Mucosa of rectum (tissue), 2 donors: ENCODE measurements around the gene LCN10.
"Not testable (repeated sequence)": the region's sequence is repeated elsewhere in the genome, so short reads cannot be mapped to it uniquely, and the experiment has no call there.

ENCODE experiments used
- H3K27ac ChIP-seq, 2 donors: one replicate each; pipeline ENCODE4 v1.7.0; 2013; ENCODE audit warnings: inconsistent platforms in 2 of 2, low read depth in 2 of 2, low read length in 2 of 2
- H3K27me3 ChIP-seq, 2 donors: one replicate each; pipeline ENCODE4 v1.7.0; 2013; ENCODE audit warnings: low read length in 2 of 2; ENCODE audit not compliant: control insufficient read depth in 2 of 2, insufficient read depth in 2 of 2
- H3K36me3 ChIP-seq, 2 donors: one replicate each; pipeline ENCODE4 v1.7.0; 2013; ENCODE audit warnings: low read length in 2 of 2; ENCODE audit not compliant: control insufficient read depth in 2 of 2, insufficient read depth in 2 of 2
- H3K4me1 ChIP-seq, 2 donors: one replicate each; pipeline ENCODE4 v1.7.0; 2013; ENCODE audit warnings: low read length in 2 of 2, mild to moderate bottlenecking in 1 of 2; ENCODE audit not compliant: control insufficient read depth in 2 of 2, insufficient read depth in 2 of 2
- H3K4me3 ChIP-seq, 2 donors: one replicate each; pipeline ENCODE4 v1.7.0; 2013; ENCODE audit warnings: low read length in 2 of 2
- H3K9ac ChIP-seq, 2 donors: one replicate each; pipeline ENCODE4 v1.7.0; 2013; ENCODE audit warnings: low read length in 2 of 2, low read depth in 1 of 2, mild to moderate bottlenecking in 1 of 2
- H3K9me3 ChIP-seq, 2 donors: one replicate each; pipeline ENCODE4 v1.7.0; 2013; ENCODE audit warnings: low read length in 2 of 2; ENCODE audit not compliant: control insufficient read depth in 2 of 2
- donor health status: healthy.
- donor health status: Normal muscosa, but diverticular disease.

Gene LCN10

GRCh38 chr9:136755302-136756133, 12.8 kb upstream of the LCN10 start:
- H3K4me1 ChIP-seq, H3K9me3 ChIP-seq, H3K27me3 ChIP-seq, H3K4me3 ChIP-seq, H3K36me3 ChIP-seq, H3K27ac ChIP-seq, H3K9ac ChIP-seq: not testable (repeated sequence)

GRCh38 chr9:136754626-136755301, 12.0 kb upstream of the LCN10 start:
- Histone ChIP-seq H3K4me1 (no peaks in the 10 kb centered on the region), H3K27ac (no peak overlapping the region), H3K27me3 (no peaks in the 10 kb centered on the region)

GRCh38 chr9:136754059-136754572, 11.4 kb upstream of the LCN10 start:
- Histone ChIP-seq H3K9ac (no peak overlapping the region), H3K36me3 (no peaks in the 10 kb centered on the region), H3K9me3 (peaks cover 0 to 8% of the 10 kb centered on the region in 2 donors), H3K27me3 (no peaks in the 10 kb centered on the region), H3K4me1 (no peaks in the 10 kb centered on the region), H3K27ac (no peak overlapping the region), H3K4me3 (no peak overlapping the region)

More at GRCh38 chr9:136754626-136755301, 12.0 kb upstream of the LCN10 start:
- Histone ChIP-seq H3K4me3 (no peak overlapping the region), H3K9ac (no peak overlapping the region), H3K36me3 (no peaks in the 10 kb centered on the region), H3K9me3 (peaks cover 0 to 8% of the 10 kb centered on the region in 2 donors)

GRCh38 chr9:136753371-136754058, 10.8 kb upstream of the LCN10 start:
- Histone ChIP-seq H3K27ac (no peak overlapping the region), H3K4me3 (no peak overlapping the region), H3K9ac (no peak overlapping the region), H3K36me3 (no peaks in the 10 kb centered on the region), H3K4me1 (no peaks in the 10 kb centered on the region), H3K27me3 (no peaks in the 10 kb centered on the region), H3K9me3 (peaks cover 0 to 8% of the 10 kb centered on the region in 2 donors)

GRCh38 chr9:136751814-136752213, 9.1 kb upstream of the LCN10 start:
- no peak overlapping the region for H3K9ac ChIP-seq
- no peaks in the 10 kb centered on the region for H3K4me1 ChIP-seq
- no peaks in the 10 kb centered on the region for H3K36me3 ChIP-seq
- H3K4me3 ChIP-seq, result no peak overlapping the region
- no peak overlapping the region for H3K27ac ChIP-seq
- peaks cover 0 to 8% of the 10 kb centered on the region in 2 donors for H3K9me3 ChIP-seq
- no peaks in the 10 kb centered on the region for H3K27me3 ChIP-seq

- no peak overlapping the region for H3K4me3 ChIP-seq
- H3K27ac ChIP-seq, result no peak overlapping the region
These were observed 8.5 kb upstream of the LCN10 start for GRCh38 chr9:136751244-136751643.

GRCh38 chr9:136750526-136750925, 7.8 kb upstream of the LCN10 start:
- Histone ChIP-seq H3K4me1 (no peaks in the 10 kb centered on the region), H3K4me3 (no peak overlapping the region), H3K36me3 (no peaks in the 10 kb centered on the region), H3K27me3 (no peaks in the 10 kb centered on the region), H3K9me3 (peaks cover 0 to 2% of the 10 kb centered on the region in 2 donors), H3K9ac (no peak overlapping the region), H3K27ac (no peak overlapping the region)

More at GRCh38 chr9:136751244-136751643, 8.5 kb upstream of the LCN10 start:
- Histone ChIP-seq H3K36me3 (no peaks in the 10 kb centered on the region), H3K9ac (no peak overlapping the region), H3K9me3 (peaks cover 0 to 7% of the 10 kb centered on the region in 2 donors), H3K4me1 (no peaks in the 10 kb centered on the region), H3K27me3 (no peaks in the 10 kb centered on the region)

GRCh38 chr9:136748666-136749611, 6.2 kb upstream of the LCN10 start:
- H3K4me1 ChIP-seq, result no peaks in the 10 kb centered on the region
- H3K4me3 ChIP-seq, result no peak overlapping the region
- no peak overlapping the region for H3K27ac ChIP-seq
- H3K36me3 ChIP-seq, result no peaks in the 10 kb centered on the region
- H3K9ac ChIP-seq, result no peak overlapping the region
- peaks cover 0 to 2% of the 10 kb centered on the region in 2 donors for H3K27me3 ChIP-seq
- peaks cover 0 to 2% of the 10 kb centered on the region in 2 donors for H3K9me3 ChIP-seq

- peaks cover 0 to 2% of the 10 kb centered on the region in 2 donors for H3K9me3 ChIP-seq
- no peak within 1 kb of the TSS for H3K9ac ChIP-seq
- H3K36me3 ChIP-seq, result no peaks in the 10 kb centered on the region
- H3K27me3 ChIP-seq, result peaks cover 2 to 3% of the 10 kb centered on the region in 2 donors
- H3K27ac ChIP-seq, result no peak within 1 kb of the TSS
- no peak within 1 kb of the TSS for H3K4me3 ChIP-seq
- H3K4me1 ChIP-seq, result no peaks in the 10 kb centered on the region
These were observed 5.5 kb upstream of the LCN10 start, which contains the start of gene LCN6 for GRCh38 chr9:136748201-136748600. LCN6 (minus strand) TSS chr9:136748525; CDS start chr9:136748483, 42 bp downstream.
